ENCODE measurements around the gene ERN1.
A peak's percentile ranks its signal among the peaks of the same experiment; 100 is the strongest.
"Not testable (repeated sequence)": the region's sequence is repeated elsewhere in the genome, so short reads cannot be mapped to it uniquely, and the experiment has no call there.

The ERN1 gene

DNA sequence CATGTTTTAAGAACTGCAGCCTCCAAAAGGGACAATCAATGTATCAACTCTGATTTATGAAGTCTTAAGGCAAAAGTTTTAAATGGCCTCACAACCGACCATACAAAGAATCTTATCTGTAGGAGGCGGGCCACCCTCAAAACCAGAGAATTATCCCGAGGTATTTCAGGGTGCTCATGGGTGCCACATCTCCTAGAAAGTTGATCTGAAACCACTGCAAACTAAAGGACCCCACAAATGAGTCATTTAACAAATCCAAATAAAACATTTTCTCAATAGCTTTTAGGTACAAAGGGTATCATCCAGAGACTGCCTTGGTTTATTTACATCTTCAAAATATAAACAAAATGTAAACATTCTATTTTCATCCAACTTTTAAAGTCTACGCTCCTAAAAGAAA lies 6.8 kb downstream of the ERN1 start:
- peaks cover 91% of the 10 kb centered on the region for H3F3A ChIP-seq (ENCODE audit: insufficient read depth, low read length)

DNA sequence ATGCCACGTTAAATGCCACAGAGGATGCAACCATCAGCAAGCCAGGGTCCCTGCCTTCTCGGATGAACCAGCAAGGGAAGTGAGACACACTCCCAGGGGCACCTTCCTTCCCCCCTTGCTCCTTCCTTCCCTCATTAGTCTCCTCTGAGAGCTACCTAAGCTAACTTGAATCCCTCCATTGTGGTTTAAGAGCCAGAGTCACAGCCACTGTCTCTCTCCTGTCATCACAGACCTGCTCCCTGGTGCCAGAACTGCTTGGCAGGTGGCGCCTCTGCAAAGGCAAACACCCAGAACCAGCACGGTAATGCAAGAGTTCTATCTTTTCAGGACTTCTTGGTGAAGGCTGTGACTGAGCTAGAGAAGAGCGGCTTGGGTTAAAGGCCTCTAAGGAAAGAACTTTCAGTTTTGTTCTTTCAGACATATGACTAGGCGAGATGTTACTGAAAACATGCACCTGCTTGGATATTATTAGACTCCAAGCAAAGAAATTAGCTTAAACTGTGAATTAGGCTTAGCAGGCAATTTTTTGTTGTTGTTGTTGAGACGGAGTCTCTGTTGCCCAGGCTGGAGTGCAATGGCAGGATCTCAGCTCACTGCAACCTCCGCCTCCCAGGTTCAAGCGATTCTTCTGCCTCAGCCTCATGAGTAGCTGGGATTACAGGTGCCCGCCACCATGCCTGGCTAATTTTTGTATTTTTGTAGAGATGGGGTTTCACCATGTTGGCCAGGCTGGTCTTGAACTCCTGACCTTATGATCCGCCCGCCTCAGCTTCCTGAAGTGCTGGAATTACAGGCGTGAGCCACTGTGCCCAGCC lies 8.8 kb downstream of the ERN1 start:
- H3K4me1 ChIP-seq (ENCODE audit: low read length), result peaks cover 65% of the 10 kb centered on the region

More for the DNA sequence above, 6.8 kb downstream of the ERN1 start:
- no peak overlapping the region for H2AFZ ChIP-seq (ENCODE audit: low read length)
- H3K79me2 ChIP-seq (ENCODE audit: low read length), result peaks cover 95% of the 10 kb centered on the region
- no peaks in the 10 kb centered on the region for H3K9me3 ChIP-seq (replicated peaks; ENCODE audit: insufficient read depth, low read length)
- peaks cover 3% of the 10 kb centered on the region; the same call in 1 of the 2 replicates for H3K36me3 ChIP-seq (replicated peaks; ENCODE audit: insufficient read depth, low read length)
- no peaks in the 10 kb centered on the region for H3K9me2 ChIP-seq (replicated peaks; ENCODE audit: insufficient read depth, low read length)
- TF ChIP-seq, protein P1, sequence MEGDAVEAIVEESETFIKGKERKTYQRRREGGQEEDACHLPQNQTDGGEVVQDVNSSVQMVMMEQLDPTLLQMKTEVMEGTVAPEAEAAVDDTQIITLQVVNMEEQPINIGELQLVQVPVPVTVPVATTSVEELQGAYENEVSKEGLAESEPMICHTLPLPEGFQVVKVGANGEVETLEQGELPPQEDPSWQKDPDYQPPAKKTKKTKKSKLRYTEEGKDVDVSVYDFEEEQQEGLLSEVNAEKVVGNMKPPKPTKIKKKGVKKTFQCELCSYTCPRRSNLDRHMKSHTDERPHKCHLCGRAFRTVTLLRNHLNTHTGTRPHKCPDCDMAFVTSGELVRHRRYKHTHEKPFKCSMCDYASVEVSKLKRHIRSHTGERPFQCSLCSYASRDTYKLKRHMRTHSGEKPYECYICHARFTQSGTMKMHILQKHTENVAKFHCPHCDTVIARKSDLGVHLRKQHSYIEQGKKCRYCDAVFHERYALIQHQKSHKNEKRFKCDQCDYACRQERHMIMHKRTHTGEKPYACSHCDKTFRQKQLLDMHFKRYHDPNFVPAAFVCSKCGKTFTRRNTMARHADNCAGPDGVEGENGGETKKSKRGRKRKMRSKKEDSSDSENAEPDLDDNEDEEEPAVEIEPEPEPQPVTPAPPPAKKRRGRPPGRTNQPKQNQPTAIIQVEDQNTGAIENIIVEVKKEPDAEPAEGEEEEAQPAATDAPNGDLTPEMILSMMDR (IDR thresholded peaks at IDR 0.05; ENCODE audit: low read length), result no peak
- TF ChIP-seq EZH2 (optimal IDR thresholded peaks at IDR 0.05; ENCODE audit: low read depth, low read length), result no peak
- no peak for TF ChIP-seq EZH2phosphoT487 (IDR thresholded peaks at IDR 0.05; ENCODE audit: low read length)
- H3K4me3 ChIP-seq (ENCODE audit: low read length), result peak overlapping the region; percentile 80
- H3K9ac ChIP-seq (ENCODE audit: low read length), result peak overlapping the region; percentile 94; the same call in 1 of the 2 replicates
- no peaks in the 10 kb centered on the region for H3K27me3 ChIP-seq (replicated peaks; ENCODE audit: insufficient read depth, low read length)
- no peak for DNase-seq
- H3K4me2 ChIP-seq (ENCODE audit: low read depth, low read length), result peak overlapping the region; percentile 69
- peak overlapping the region; percentile 99 for H3K27ac ChIP-seq (ENCODE audit: low read length)
- H3K4me1 ChIP-seq (ENCODE audit: low read length), result peaks cover 60% of the 10 kb centered on the region
- H4K20me1 ChIP-seq (ENCODE audit: insufficient read depth, low read length), result no peaks in the 10 kb centered on the region; the same call in 1 of the 2 replicates

GRCh38 chr17:64120159-64120810 lies 9.7 kb downstream of the ERN1 start:
- Histone ChIP-seq H3K9me3 (replicated peaks; ENCODE audit: insufficient read depth, low read length) (no peaks in the 10 kb centered on the region), H3K9me2 (replicated peaks; ENCODE audit: insufficient read depth, low read length) (no peaks in the 10 kb centered on the region), H3K79me2 (ENCODE audit: low read length) (peaks cover 95% of the 10 kb centered on the region), H3K27me3 (replicated peaks; ENCODE audit: insufficient read depth, low read length) (no peaks in the 10 kb centered on the region), H2AFZ (ENCODE audit: low read length) (no peak overlapping the region), H3K4me3 (ENCODE audit: low read length) (peak overlapping the region; percentile 26), H3K36me3 (replicated peaks; ENCODE audit: insufficient read depth, low read length) (peaks cover 10% of the 10 kb centered on the region; the same call in 1 of the 2 replicates), H3K9ac (ENCODE audit: low read length) (peak overlapping the region; percentile 94), H3K4me2 (ENCODE audit: low read depth, low read length) (peak overlapping the region; percentile 69), H4K20me1 (ENCODE audit: insufficient read depth, low read length) (no peaks in the 10 kb centered on the region; the same call in 1 of the 2 replicates), H3F3A (ENCODE audit: insufficient read depth, low read length) (peaks cover 81% of the 10 kb centered on the region), H3K4me1 (ENCODE audit: low read length) (peaks cover 69% of the 10 kb centered on the region), H3K27ac (ENCODE audit: low read length) (peak overlapping the region; percentile 99)
- DNase-seq, result no peak
- TF ChIP-seq EZH2 (optimal IDR thresholded peaks at IDR 0.05; ENCODE audit: low read depth, low read length), result no peak

More for the DNA sequence above, 8.8 kb downstream of the ERN1 start:
- TF ChIP-seq, protein P1 (IDR thresholded peaks at IDR 0.05; ENCODE audit: low read length), result peak; percentile 29
- peak overlapping the region; percentile 80 for H3K4me3 ChIP-seq (ENCODE audit: low read length)
- H3K27me3 ChIP-seq (replicated peaks; ENCODE audit: insufficient read depth, low read length); H3K36me3 ChIP-seq (replicated peaks; ENCODE audit: insufficient read depth, low read length); H3K9me3 ChIP-seq (replicated peaks; ENCODE audit: insufficient read depth, low read length); H2AFZ ChIP-seq (ENCODE audit: low read length); H4K20me1 ChIP-seq (ENCODE audit: insufficient read depth, low read length); H3K9me2 ChIP-seq (replicated peaks; ENCODE audit: insufficient read depth, low read length): not testable (repeated sequence)
- H3K27ac ChIP-seq (ENCODE audit: low read length), result peak overlapping the region; percentile 99
- peak; percentile 96 for DNase-seq
- H3K4me2 ChIP-seq (ENCODE audit: low read depth, low read length), result peak overlapping the region; percentile 69
- peaks cover 80% of the 10 kb centered on the region for H3F3A ChIP-seq (ENCODE audit: insufficient read depth, low read length)
- H3K79me2 ChIP-seq (ENCODE audit: low read length), result peaks cover 95% of the 10 kb centered on the region
- peak overlapping the region; percentile 94 for H3K9ac ChIP-seq (ENCODE audit: low read length)
